GM10847 (cell line): ENCODE measurements around the gene PSMA6.

Source experiments
- POLR2A ChIP-seq: IDR thresholded peaks from 2 replicates; pipeline ENCODE4 v1.6.1; 2011; ENCODE audit not compliant: insufficient read length; ENCODE audit errors: extremely low read depth

PSMA6 gene

DNA sequence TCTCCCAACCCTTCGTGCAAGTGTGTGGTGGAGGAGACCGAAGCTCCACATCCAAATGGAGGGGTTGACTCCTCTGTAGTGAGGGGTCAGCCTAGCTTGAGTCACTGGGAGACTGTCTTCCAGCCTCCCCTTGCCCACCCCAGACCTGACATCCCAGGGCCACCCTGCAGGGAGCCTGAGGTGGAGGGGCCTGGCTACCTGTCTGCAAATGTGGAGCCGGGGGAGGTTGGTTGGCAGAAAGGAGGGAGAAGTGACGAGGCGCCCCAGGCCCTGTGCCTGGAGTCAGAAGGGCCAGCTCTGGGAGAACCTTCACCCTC is 74.8 kb downstream of the PSMA6 start:
- TF ChIP-seq POLR2A: no peak
